SHP77 treated with DMSO at 0.1 percent for 48 hours (cell line): ENCODE measurements around the gene RUNX1.

Source experiments
- DNase-seq: peaks from one replicate; lab custom pipeline; 2025; lab: John Stamatoyannopoulos, UW

The RUNX1 gene

GRCh38 chr21:34782506-34783360, 266.4 kb downstream of the RUNX1 start:
- DNase-seq, result no peak

DNA sequence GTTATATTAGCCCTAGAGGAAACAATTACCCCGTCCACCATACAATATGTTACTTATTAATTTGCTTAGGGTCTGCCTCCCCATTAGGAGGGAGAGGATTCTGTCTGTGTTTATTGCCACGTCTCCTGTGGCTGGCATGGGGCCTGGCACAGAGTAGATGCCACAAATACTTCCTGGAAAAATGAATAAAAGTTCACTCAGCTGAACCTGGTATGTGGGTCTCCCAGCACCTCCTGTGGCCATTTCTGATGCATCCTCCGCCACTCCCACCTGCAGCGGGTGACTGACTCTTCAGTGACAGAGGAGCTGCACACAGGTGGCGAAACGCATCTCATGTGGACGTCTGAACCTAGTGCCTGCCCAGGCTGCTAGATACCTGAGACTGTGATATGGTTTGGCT, 267.6 kb downstream of the RUNX1 start:
- DNase-seq, result no peak

DNA sequence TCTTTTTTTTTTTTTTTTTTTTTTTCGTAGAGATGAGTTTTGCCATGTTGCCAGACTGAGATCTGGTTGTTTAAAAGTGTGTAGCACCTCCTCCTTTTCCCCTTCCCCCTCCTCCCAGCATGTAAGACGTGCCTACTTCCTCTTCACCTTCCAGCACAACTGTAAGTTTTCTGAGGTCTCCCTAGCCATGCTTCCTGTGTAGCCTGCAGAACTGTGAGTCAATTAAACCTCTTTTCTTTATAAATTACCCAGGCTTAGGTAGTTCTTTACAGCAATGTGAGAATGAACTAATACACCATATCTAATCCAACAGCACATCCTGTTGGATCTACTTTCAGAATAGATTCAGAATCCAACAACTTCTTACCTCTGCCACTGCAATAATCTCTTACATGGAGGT, 269.2 kb downstream of the RUNX1 start:
- no peak for DNase-seq

DNA sequence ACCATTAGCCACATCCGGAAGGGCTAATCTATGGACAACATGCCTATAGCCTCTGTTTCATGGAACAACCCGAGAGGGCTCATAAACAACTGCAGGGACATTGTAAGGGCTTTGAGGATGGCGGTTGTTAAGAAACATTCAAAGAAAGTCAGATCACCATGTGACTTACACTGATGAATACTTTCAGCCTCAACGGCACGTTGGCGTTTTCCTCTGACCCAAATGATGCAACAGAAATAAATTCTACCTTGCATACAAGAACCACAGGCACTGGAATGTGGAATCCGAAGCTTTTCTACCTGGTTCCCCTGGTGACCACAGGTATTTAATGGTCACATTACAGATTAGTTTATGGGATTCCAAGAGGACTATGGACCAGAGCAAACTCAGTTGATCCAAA, 273.3 kb downstream of the RUNX1 start:
- DNase-seq, result no peak

- DNase-seq, result no peak
Measured at GRCh38 chr21:34774750-34775149, 274.4 kb downstream of the RUNX1 start.

- peak; percentile 16 for DNase-seq
Measured at GRCh38 chr21:34771512-34772028, 277.5 kb downstream of the RUNX1 start.

DNA sequence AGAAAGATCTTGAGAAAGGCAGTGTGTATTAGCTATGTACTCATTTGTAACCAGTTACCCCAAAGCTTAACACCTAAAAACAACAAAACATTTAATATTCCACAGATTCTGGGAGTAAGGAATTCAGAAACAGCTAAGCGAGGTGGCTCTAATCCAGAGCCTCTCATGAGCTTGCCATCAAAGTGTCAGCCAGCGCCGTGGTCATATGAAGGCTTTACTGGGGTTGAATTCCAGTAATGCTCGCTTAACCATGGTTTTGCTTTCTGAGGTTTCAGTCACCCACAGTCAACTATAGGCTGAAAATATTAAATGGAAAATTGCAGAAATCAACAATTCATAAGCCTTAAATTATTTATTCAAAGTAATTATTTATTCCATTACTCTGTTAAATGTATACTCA, 278.5 kb downstream of the RUNX1 start:
- DNase-seq, result no peak

DNA sequence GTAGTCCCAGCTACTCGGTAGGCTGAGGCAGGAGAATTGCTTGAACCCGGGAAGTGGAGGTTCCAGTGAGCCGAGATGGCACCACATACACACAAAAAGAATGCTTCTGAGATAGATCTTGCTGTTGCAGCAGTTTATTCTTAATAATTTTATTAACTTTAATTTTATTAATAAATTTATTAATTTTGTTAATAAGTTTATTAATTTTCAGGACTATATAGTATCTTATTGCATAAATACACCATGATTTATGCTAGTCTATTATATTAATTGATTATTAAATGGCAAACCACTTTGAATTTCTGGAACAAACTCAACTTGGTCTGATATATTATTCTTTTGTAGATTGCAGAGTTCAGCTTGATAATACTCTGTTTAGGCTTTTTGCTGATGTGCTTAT, 280.8 kb downstream of the RUNX1 start:
- DNase-seq, result no peak

GRCh38 chr21:34766862-34767261, 282.2 kb downstream of the RUNX1 start:
- DNase-seq, result no peak

DNA sequence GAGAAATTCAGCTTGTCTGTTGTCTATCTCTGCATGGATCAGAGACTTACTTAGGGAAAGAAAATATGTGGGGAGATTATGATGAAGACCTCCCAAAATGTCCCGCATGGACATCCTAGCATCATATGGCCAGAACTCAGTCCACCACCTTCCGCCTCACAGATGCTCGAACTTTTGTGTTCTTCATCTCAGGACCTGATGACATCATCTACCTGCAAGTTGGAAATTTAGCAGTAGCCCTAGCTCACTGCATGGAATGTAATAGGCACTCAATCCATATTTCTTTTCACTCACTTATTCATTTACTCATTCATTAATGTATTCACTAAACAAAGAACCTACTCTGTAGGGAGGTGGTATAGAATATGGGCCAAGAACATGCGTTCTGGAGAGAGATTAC, 283.5 kb downstream of the RUNX1 start:
- no peak for DNase-seq

DNA sequence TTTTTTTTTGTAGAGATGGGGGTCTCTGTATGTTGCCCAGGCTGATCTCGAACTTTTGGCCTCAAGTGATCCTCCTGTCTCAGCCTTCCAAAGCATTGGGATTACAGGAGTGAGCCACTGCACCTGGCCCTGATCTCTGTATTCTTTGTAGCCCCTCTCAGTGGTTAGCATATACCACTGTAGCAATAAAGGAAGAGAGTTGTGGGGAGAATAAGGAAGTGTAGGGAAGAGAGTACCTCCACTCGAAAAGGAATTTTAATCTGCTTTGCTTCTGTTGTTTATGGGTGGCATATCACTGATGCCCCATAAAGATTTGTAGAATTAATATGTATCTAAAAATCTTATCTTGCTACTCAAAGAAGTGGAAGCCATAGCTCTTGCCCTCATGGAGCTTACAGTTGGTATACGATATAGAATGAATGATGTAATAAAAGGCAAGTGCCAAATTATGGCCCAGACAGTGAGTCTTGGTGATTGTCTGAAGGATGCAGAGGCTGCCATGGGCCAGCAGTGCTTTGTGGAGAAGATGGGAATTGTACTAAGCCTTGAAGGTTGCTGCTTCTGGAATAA, 284.3 kb downstream of the RUNX1 start:
- no peak for DNase-seq

GRCh38 chr21:34762786-34763185, 286.3 kb downstream of the RUNX1 start:
- no peak for DNase-seq

DNA sequence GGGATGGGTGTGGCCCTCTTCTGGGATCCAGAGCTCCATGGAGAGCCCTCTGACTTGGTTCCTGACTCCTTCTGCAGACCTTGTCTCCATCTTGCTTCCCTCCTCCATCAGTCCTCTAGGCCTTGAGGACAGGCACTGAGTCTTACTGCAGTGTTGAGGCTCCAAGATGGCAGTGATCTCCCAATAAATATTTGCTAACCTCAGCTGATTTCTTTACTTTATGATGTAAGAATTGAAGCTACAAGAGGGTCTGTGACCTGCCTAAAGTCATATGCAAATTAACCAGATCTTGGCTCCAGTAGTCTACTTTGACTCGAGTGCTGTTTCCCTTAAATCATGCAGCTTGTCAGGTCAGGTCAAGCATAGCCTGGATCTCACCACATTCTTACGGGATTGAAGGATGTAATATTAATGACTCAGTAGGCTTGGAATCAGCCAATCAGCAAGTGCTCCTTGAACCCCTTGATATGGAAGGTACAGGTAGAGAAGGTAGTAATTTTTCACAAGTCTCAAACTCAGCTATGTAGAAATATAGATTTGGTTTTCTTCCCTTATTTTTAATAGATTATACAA, 287.3 kb downstream of the RUNX1 start:
- no peak for DNase-seq

GRCh38 chr21:34754690-34755647, 294.1 kb downstream of the RUNX1 start:
- DNase-seq, result no peak

DNA sequence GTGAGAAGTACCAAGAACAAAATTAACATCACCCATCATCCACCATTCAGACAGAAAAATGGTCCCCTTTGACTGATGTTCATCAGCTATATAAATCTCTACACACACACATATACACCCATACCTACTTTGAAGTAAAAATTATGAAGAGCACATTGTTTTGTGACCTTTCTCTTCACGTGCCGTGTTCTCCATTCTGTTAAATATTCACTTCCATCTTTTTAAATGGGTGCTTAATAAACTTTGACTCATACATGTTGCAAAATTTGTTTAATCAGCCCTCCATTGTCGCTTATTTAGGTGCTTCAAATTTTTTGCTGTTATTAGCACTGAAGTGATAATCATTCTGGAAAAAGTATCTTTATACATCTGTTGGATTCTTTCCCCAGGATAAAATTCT, 300.2 kb downstream of the RUNX1 start:
- DNase-seq, result no peak

DNA sequence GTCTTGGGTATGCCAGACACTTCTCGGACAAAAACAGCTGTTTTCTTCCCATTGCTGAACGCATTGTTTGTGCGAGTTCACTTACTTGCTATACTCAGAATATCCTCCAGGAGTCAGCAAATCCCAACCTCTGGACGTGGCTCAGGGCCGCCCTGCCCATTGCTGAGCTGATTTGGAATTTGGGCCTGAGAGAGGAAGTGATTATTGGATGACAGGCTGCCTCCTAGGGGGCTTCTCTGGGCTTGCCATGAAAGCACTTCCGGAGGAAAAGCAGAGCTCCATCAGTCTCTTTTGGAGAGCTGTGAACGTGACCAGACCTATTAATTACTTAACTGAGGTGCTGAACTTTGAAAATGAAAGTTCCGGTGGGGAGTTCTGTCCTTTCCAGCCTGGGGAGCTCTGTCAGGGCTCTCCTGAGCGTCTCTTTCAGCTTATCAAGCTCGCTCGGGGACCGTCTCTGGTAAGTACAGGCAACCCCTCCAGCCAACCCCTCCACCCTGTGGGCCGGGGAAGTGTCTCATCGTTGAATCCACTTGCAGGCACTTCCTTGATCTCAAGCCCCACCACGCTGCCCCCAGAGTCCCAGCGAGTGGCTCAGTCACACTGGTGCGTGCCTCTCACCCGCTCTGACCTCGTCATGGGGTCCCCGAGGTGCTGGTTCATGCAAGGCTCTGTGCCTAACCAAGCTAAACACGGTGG, 303.4 kb downstream of the RUNX1 start:
- DNase-seq, result peak; percentile 45

DNA sequence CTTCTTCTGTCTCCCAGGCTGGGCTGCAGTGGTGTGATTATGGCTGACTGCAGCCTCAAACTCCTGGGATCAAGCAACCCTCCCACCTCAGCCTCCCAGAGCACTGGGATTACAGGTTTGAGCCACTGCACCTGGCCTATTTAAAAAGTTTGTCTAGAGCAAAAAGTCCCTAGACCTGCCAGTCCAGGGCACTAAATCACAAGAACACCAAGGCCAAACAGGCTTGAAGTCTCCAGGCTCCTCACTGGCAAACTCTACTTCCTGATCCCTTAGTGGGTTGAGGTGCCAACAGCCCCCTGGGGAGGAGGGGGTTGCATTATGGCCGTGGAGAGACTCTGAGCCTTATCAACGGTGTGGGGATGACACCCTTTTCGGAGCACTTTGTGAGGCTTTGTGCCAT, 304.3 kb downstream of the RUNX1 start:
- DNase-seq, result no peak

DNA sequence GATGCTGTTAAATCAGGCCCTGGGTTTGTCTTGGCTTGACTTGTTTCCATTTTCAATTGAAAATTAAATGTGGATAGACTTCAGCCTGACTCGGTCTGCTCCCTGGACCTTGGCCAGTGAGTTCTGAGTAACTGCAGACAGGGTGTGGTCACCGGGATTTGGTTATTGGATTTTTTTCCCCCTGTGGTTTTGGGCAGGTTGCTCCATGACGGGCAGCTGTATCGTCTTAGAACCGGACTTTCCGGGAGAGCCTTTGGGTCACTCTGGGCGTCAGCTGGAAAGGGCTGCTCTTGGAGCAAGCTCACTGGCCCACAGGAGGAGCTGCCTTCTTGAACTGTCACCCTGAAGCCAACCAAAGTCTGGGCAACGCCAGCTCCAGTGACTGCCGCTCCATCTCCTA, 305.3 kb downstream of the RUNX1 start:
- DNase-seq, result no peak

DNA sequence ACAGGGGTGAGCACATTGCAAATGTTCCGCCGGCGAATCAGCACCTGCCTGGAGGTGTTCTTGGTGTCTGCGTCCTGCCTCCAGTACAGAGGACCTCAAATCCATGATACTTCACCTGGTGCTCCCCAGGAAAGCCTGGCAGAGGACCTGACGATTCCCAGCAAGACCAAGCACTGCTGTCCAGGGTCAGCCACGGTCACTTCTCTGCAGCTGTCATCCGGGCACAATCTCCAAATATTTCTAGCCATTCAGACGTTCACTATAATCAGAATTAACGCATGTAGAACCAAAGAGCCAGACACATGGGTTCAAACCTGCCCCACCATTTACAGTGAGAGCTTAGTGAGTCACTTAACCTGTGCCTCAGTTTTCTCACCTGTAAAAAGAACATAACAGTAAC, 305.8 kb downstream of the RUNX1 start:
- no peak for DNase-seq

DNA sequence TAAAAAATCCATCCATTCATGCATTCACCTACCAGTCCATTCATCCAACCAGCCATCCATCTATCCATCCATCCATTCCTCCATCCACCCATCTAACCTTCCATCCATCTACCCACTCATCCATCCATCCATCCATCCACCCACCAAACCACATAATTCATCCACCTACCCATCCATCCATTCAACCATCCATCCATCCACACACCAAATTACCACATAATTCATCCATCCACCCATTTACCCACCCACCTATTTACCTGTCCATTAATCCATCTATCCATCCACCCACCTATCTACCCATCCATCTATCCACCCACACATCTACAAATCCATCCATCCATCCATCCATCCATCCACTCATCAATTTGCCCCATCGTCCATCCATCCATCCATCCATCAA, 308.9 kb downstream of the RUNX1 start:
- no peak for DNase-seq
